Osteocyte (in vitro differentiated cells): ENCODE results near the gene KIAA0232. TPM values are rescaled to one million over a fixed set of nuclear protein-coding genes. Genes with fewer than 3 reads are reported as not detected.
A peak's percentile ranks its signal among the peaks of the same experiment; 100 is the strongest.

Experiments
- DNase-seq: peaks from one replicate; pipeline ENCODE4 v3.0.0; 2021; ENCODE audit warnings: mixed read lengths; ENCODE audit not compliant: unreplicated experiment; ENCODE audit errors: extremely low spot score
- H3K27ac Mint-ChIP-seq: one replicate; pipeline ENCODE4 v1.8.0; 2021; ENCODE audit warnings: mild to moderate bottlenecking, mixed read lengths; ENCODE audit not compliant: unreplicated experiment
- H3K27me3 Mint-ChIP-seq: one replicate; pipeline ENCODE4 v1.8.0; 2021; ENCODE audit warnings: mixed read lengths; ENCODE audit not compliant: unreplicated experiment
- H3K36me3 Mint-ChIP-seq: one replicate; pipeline ENCODE4 v1.8.0; 2021; ENCODE audit warnings: mixed read lengths; ENCODE audit not compliant: unreplicated experiment
- H3K4me1 Mint-ChIP-seq: one replicate; pipeline ENCODE4 v1.8.0; 2021; ENCODE audit warnings: mixed read lengths; ENCODE audit not compliant: unreplicated experiment
- H3K4me3 Mint-ChIP-seq: one replicate; pipeline ENCODE4 v1.8.0; 2021; ENCODE audit warnings: mild to moderate bottlenecking, moderate library complexity, mixed read lengths; ENCODE audit not compliant: unreplicated experiment
- H3K9me3 Mint-ChIP-seq: one replicate; pipeline ENCODE4 v1.8.0; 2021; ENCODE audit warnings: mixed read lengths; ENCODE audit not compliant: unreplicated experiment
- CTCF ChIP-seq: fragments of 200-600 bp; sonication (generic); IDR thresholded peaks from 2 replicates; pipeline ENCODE4 v1.5.0; 2021; ENCODE audit warnings: antibody characterized with exemption, mild to moderate bottlenecking, moderate library complexity
- total RNA-seq: library from RNA; stranded (reverse); gene quantifications from 2 replicates; pipeline ENCODE4 v1.2.1, GENCODE V29; 2021

Gene KIAA0232
- total RNA-seq, 1 donor from 2014 or later = 27.1 TPM

GRCh38 chr4:6908432-6909112 lies 126.0 kb downstream of the KIAA0232 start:
- Mint-ChIP-seq H3K27me3 (peaks cover 4% of the 10 kb centered on the region), H3K4me3 (peak overlapping the region; percentile 80), H3K4me1 (peaks cover 21% of the 10 kb centered on the region), H3K9me3 (no peaks in the 10 kb centered on the region), H3K36me3 (no peaks in the 10 kb centered on the region), H3K27ac (peak overlapping the region; percentile 82)
- no peak for TF ChIP-seq CTCF
- no peak for DNase-seq

- no peaks in the 10 kb centered on the region for H3K36me3 Mint-ChIP-seq
- TF ChIP-seq CTCF = peak; percentile 32
- peak within 1 kb of the TSS; percentile 82 for H3K27ac Mint-ChIP-seq
- DNase-seq = peak; percentile 95
- H3K4me1 Mint-ChIP-seq = peaks cover 21% of the 10 kb centered on the region
- no peaks in the 10 kb centered on the region for H3K9me3 Mint-ChIP-seq
- H3K27me3 Mint-ChIP-seq = peaks cover 4% of the 10 kb centered on the region
- peak within 1 kb of the TSS; percentile 90 for H3K4me3 Mint-ChIP-seq
Measured at GRCh38 chr4:6909113-6909969, 126.8 kb downstream of the KIAA0232 start, which contains the start of gene TBC1D14. Gene TBC1D14 (plus strand): TSS chr4:6909826. CDS start chr4:6923390, 13,564 bp downstream.

GRCh38 chr4:6909970-6910339 lies 127.4 kb downstream of the KIAA0232 start:
- peak overlapping the region; percentile 90 for H3K4me3 Mint-ChIP-seq
- H3K36me3 Mint-ChIP-seq = no peaks in the 10 kb centered on the region
- peak overlapping the region; percentile 40 for H3K27ac Mint-ChIP-seq
- H3K27me3 Mint-ChIP-seq = peaks cover 4% of the 10 kb centered on the region
- no peak for DNase-seq
- no peaks in the 10 kb centered on the region for H3K9me3 Mint-ChIP-seq
- H3K4me1 Mint-ChIP-seq = peaks cover 21% of the 10 kb centered on the region
- no peak for TF ChIP-seq CTCF

GRCh38 chr4:6910340-6910959 lies 127.9 kb downstream of the KIAA0232 start:
- H3K27ac Mint-ChIP-seq = peak overlapping the region; percentile 40
- H3K4me1 Mint-ChIP-seq = peaks cover 21% of the 10 kb centered on the region
- TF ChIP-seq CTCF = no peak
- no peaks in the 10 kb centered on the region for H3K9me3 Mint-ChIP-seq
- no peak for DNase-seq
- H3K4me3 Mint-ChIP-seq = peak overlapping the region; percentile 90
- peaks cover 4% of the 10 kb centered on the region for H3K27me3 Mint-ChIP-seq
- H3K36me3 Mint-ChIP-seq = no peaks in the 10 kb centered on the region
